Tongue (tissue), 2 donors: ENCODE data around the gene AQP12A. TPM values are rescaled to one million over a fixed set of nuclear protein-coding genes. Genes with fewer than 3 reads are reported as not detected.
"Not testable (repeated sequence)": the region's sequence is repeated elsewhere in the genome, so short reads cannot be mapped to it uniquely, and the experiment has no call there.

Source experiments
- DNase-seq: peaks from one replicate; pipeline ENCODE4 v3.0.0-alpha.2; 2015
- total RNA-seq: library from RNA; depleted of rRNA; stranded (reverse); fragments of >200 nt; gene quantifications from one replicate; pipeline ENCODE4 v1.2.3, GENCODE V29; 2014

Gene AQP12A
- total RNA-seq, 1 donor from 2014 or later = not detected

- DNase-seq = no peak
Measured at GRCh38 chr2:240688553-240688919, 3.1 kb upstream of the AQP12A start.

- DNase-seq = no peak
Measured at GRCh38 chr2:240689975-240690374, 1.7 kb upstream of the AQP12A start.

GRCh38 chr2:240690421-240691074 lies 1.1 kb upstream of the AQP12A start:
- DNase-seq = not testable (repeated sequence)

GRCh38 chr2:240691075-240691427 lies 615 bp upstream of the AQP12A start:
- DNase-seq = not testable (repeated sequence)

GRCh38 chr2:240692583-240693561 lies 1.2 kb downstream of the AQP12A start:
- not testable (repeated sequence) for DNase-seq

GRCh38 chr2:240694304-240694703 lies 2.6 kb downstream of the AQP12A start:
- not testable (repeated sequence) for DNase-seq

GRCh38 chr2:240695593-240695992 lies 3.9 kb downstream of the AQP12A start:
- not testable (repeated sequence) for DNase-seq

GRCh38 chr2:240696469-240696868 lies 4.8 kb downstream of the AQP12A start:
- not testable (repeated sequence) for DNase-seq

- DNase-seq = not testable (repeated sequence)
Measured at GRCh38 chr2:240698852-240699561, 7.3 kb downstream of the AQP12A start.

GRCh38 chr2:240699835-240700234 lies 8.2 kb downstream of the AQP12A start:
- DNase-seq = not testable (repeated sequence)

- DNase-seq = not testable (repeated sequence)
Measured at GRCh38 chr2:240700616-240701015, 8.9 kb downstream of the AQP12A start.

- no peak for DNase-seq
Measured at GRCh38 chr2:240701091-240701735, 9.5 kb downstream of the AQP12A start.

- no peak for DNase-seq
Measured at GRCh38 chr2:240701736-240702639, 10.3 kb downstream of the AQP12A start.

- no peak for DNase-seq
Measured at GRCh38 chr2:240702640-240703011, 11.0 kb downstream of the AQP12A start.

GRCh38 chr2:240703417-240704341 lies 12.0 kb downstream of the AQP12A start:
- no peak for DNase-seq

GRCh38 chr2:240704651-240705050 lies 13.0 kb downstream of the AQP12A start:
- no peak for DNase-seq

- no peak for DNase-seq
Measured at GRCh38 chr2:240705204-240705791, 13.6 kb downstream of the AQP12A start.

GRCh38 chr2:240707043-240707756 lies 15.5 kb downstream of the AQP12A start:
- DNase-seq = no peak

GRCh38 chr2:240707821-240708220 lies 16.2 kb downstream of the AQP12A start:
- no peak for DNase-seq
